Type B pancreatic cell (in vitro differentiated cells): ENCODE results near the gene RIMS3. TPM values are rescaled to one million over a fixed set of nuclear protein-coding genes. Genes with fewer than 3 reads are reported as not detected.

ENCODE experiments used
- DNase-seq: peaks from one replicate; pipeline ENCODE4 v3.0.0; 2021; ENCODE audit warnings: mixed read lengths; ENCODE audit not compliant: unreplicated experiment; ENCODE audit errors: extremely low spot score
- H3K27ac Mint-ChIP-seq: 2 replicates; pipeline ENCODE4 v1.8.0; 2021; ENCODE audit warnings: mild to moderate bottlenecking, mixed read lengths
- H3K27me3 Mint-ChIP-seq: 2 replicates; pipeline ENCODE4 v1.8.0; 2021; ENCODE audit warnings: mixed read lengths
- H3K36me3 Mint-ChIP-seq: 2 replicates; pipeline ENCODE4 v1.8.0; 2021; ENCODE audit warnings: mixed read lengths
- H3K4me1 Mint-ChIP-seq: one replicate; pipeline ENCODE4 v1.8.0; 2021; ENCODE audit warnings: mixed read lengths; ENCODE audit not compliant: unreplicated experiment
- H3K4me3 Mint-ChIP-seq: 2 replicates; pipeline ENCODE4 v1.8.0; 2021; ENCODE audit warnings: mild to moderate bottlenecking, mixed read lengths
- H3K9me3 Mint-ChIP-seq: 2 replicates; pipeline ENCODE4 v1.8.0; 2021; ENCODE audit warnings: mixed read lengths
- CTCF ChIP-seq: fragments of 200-600 bp; sonication (generic); conservative IDR thresholded peaks from 2 replicates; pipeline ENCODE4 v1.5.0; 2021; ENCODE audit warnings: antibody characterized with exemption, mild to moderate bottlenecking
- total RNA-seq: library from RNA; stranded (reverse); gene quantifications from 2 replicates; pipeline ENCODE4 v1.2.1, GENCODE V29; 2021; ENCODE audit warnings: low replicate concordance

Gene RIMS3
- total RNA-seq, 1 donor from 2014 or later = 4.2 TPM

- DNase-seq = no peak
- Mint-ChIP-seq H3K4me1 (peaks cover 14% of the 10 kb centered on the region), H3K4me3 (no peak overlapping the region), H3K36me3 (no peaks in the 10 kb centered on the region), H3K27me3 (peaks cover 11% of the 10 kb centered on the region), H3K27ac (no peak overlapping the region), H3K9me3 (no peaks in the 10 kb centered on the region)
- no peak for TF ChIP-seq CTCF
Observed at GRCh38 chr1:40658751-40659648, 6.5 kb downstream of the RIMS3 start.

- no peak for DNase-seq
- H3K4me3 Mint-ChIP-seq = no peak overlapping the region
- no peak for TF ChIP-seq CTCF
- H3K27ac Mint-ChIP-seq = no peak overlapping the region
- H3K9me3 Mint-ChIP-seq = no peaks in the 10 kb centered on the region
- H3K4me1 Mint-ChIP-seq = peaks cover 8% of the 10 kb centered on the region
- H3K27me3 Mint-ChIP-seq = peaks cover 8% of the 10 kb centered on the region
- no peaks in the 10 kb centered on the region for H3K36me3 Mint-ChIP-seq
Observed at GRCh38 chr1:40657046-40657445, 8.4 kb downstream of the RIMS3 start.

GRCh38 chr1:40653851-40654537 lies 11.5 kb downstream of the RIMS3 start:
- DNase-seq = no peak
- Mint-ChIP-seq H3K27me3 (peaks cover 8% of the 10 kb centered on the region), H3K9me3 (no peaks in the 10 kb centered on the region), H3K36me3 (no peaks in the 10 kb centered on the region), H3K4me3 (peak overlapping the region; percentile 79), H3K27ac (peak overlapping the region; percentile 57), H3K4me1 (peaks cover 8% of the 10 kb centered on the region)
- no peak for TF ChIP-seq CTCF

- H3K27me3 Mint-ChIP-seq = peaks cover 8% of the 10 kb centered on the region
- no peaks in the 10 kb centered on the region for H3K9me3 Mint-ChIP-seq
- DNase-seq = no peak
- no peak overlapping the region for H3K4me3 Mint-ChIP-seq
- no peaks in the 10 kb centered on the region for H3K36me3 Mint-ChIP-seq
- TF ChIP-seq CTCF = no peak
- H3K4me1 Mint-ChIP-seq = peaks cover 8% of the 10 kb centered on the region
- no peak overlapping the region for H3K27ac Mint-ChIP-seq
Observed at GRCh38 chr1:40652979-40653378, 12.5 kb downstream of the RIMS3 start.

GRCh38 chr1:40652468-40652867 lies 13.0 kb downstream of the RIMS3 start:
- H3K27me3 Mint-ChIP-seq = peaks cover 8% of the 10 kb centered on the region
- no peak overlapping the region for H3K4me3 Mint-ChIP-seq
- H3K36me3 Mint-ChIP-seq = no peaks in the 10 kb centered on the region
- no peak for DNase-seq
- no peaks in the 10 kb centered on the region for H3K9me3 Mint-ChIP-seq
- H3K27ac Mint-ChIP-seq = no peak overlapping the region
- peaks cover 8% of the 10 kb centered on the region for H3K4me1 Mint-ChIP-seq
- no peak for TF ChIP-seq CTCF
